ENCODE measurements around the gene YBEY. TPM values are rescaled to one million over a fixed set of nuclear protein-coding genes. Genes with fewer than 3 reads are reported as not detected.

Gene YBEY
- total RNA-seq, 1 donor from 2014 or later = 20.0 TPM

DNA sequence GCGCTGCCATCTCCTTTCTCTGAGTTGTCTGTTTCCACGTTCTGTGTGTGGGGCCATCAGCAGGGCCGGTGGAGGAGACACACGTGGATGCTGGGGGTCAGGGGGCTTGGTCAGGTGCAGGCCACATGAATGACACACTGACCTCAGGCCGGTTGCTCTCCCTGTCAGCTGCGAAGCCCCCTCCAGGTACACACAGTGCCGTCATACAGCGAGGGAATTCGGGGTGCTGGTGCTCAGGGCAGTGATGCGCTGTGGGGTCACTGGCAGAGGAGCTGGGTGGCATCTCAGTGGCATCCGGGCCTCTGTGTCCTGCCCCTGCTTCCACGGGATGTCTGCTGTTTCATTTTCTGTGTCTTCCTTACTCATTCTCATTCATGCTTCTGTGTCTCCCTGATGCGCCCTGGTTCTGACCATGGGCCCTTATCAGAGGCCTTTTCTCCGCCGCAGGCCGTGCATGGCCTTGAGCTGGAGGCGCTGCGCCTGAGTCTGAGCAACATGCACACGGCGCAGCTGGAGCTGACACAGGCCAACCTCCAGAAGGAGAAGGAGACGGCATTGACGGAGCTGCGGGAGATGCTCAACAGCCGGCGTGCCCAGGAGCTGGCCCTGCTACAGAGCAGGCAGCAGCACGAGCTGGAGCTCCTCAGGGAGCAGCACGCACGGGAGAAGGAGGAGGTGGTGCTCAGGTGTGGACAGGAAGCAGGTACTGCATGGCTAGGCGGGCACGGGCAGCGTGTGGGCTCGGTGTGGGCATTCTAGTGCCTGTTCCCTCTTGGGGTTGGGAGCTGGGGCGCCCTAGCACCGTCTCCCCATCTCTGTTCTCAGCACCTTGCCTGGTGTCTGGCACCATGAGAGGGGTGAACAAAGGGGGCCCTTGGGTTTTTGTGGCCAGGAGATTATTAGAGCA lies 60.4 kb downstream of the YBEY start:
- H3K4me1 Mint-ChIP-seq (ENCODE audit: unreplicated experiment) = no peaks in the 10 kb centered on the region
- no peak overlapping the region for H3K4me3 Mint-ChIP-seq
- DNase-seq (ENCODE audit: extremely low spot score, unreplicated experiment) = no peak
- no peak overlapping the region for H3K27ac Mint-ChIP-seq
- TF ChIP-seq, protein P1, sequence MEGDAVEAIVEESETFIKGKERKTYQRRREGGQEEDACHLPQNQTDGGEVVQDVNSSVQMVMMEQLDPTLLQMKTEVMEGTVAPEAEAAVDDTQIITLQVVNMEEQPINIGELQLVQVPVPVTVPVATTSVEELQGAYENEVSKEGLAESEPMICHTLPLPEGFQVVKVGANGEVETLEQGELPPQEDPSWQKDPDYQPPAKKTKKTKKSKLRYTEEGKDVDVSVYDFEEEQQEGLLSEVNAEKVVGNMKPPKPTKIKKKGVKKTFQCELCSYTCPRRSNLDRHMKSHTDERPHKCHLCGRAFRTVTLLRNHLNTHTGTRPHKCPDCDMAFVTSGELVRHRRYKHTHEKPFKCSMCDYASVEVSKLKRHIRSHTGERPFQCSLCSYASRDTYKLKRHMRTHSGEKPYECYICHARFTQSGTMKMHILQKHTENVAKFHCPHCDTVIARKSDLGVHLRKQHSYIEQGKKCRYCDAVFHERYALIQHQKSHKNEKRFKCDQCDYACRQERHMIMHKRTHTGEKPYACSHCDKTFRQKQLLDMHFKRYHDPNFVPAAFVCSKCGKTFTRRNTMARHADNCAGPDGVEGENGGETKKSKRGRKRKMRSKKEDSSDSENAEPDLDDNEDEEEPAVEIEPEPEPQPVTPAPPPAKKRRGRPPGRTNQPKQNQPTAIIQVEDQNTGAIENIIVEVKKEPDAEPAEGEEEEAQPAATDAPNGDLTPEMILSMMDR (conservative IDR thresholded peaks at IDR 0.05) = no peak
- no peaks in the 10 kb centered on the region for H3K27me3 Mint-ChIP-seq
- H3K9me3 Mint-ChIP-seq = no peaks in the 10 kb centered on the region
- peaks cover 12% of the 10 kb centered on the region for H3K36me3 Mint-ChIP-seq

DNA sequence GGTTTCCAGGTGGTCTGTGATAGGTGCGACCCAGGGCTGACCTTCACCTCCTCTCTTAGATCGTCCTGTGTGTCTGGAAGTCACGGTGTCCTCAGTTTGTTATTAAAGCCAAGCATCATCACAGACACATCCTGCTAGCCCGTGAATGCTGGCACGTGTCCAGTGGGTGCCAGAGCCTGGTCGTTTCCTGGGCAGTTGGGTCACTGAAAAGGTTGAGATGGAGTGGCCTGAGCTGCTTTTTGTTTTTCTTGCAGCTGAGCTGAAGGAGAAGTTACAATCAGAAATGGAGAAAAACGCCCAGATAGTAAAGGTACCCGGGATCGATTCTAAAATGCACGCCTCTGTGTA lies 61.0 kb downstream of the YBEY start:
- TF ChIP-seq, protein P1 (conservative IDR thresholded peaks at IDR 0.05) = no peak
- no peak overlapping the region for H3K27ac Mint-ChIP-seq
- no peak overlapping the region for H3K4me3 Mint-ChIP-seq
- DNase-seq (ENCODE audit: extremely low spot score, unreplicated experiment) = no peak
- peaks cover 12% of the 10 kb centered on the region for H3K36me3 Mint-ChIP-seq
- no peaks in the 10 kb centered on the region for H3K27me3 Mint-ChIP-seq
- no peaks in the 10 kb centered on the region for H3K4me1 Mint-ChIP-seq (ENCODE audit: unreplicated experiment)
- H3K9me3 Mint-ChIP-seq = no peaks in the 10 kb centered on the region

Other genes starting within 250 kb of the YBEY start
- gene COL6A2, start 188.2 kb upstream of the YBEY start, total RNA-seq (ENCODE audit: low replicate concordance) = 23.8 and 114 TPM in 2 replicates
- 26.9 and 45.0 TPM in 2 replicates for gene FTCD, start 130.8 kb upstream of the YBEY start, total RNA-seq (ENCODE audit: low replicate concordance)
- gene SPATC1L, start 101.9 kb upstream of the YBEY start, total RNA-seq (ENCODE audit: low replicate concordance) = 18.5 and 24.7 TPM in 2 replicates
- gene LSS, start 57.6 kb upstream of the YBEY start, total RNA-seq (ENCODE audit: low replicate concordance) = 60.7 and 70.2 TPM in 2 replicates
- gene MCM3AP, start 731 bp upstream of the YBEY start, total RNA-seq (ENCODE audit: low replicate concordance) = 89.9 and 120 TPM in 2 replicates
- 14.0 and 36.6 TPM in 2 replicates for gene C21orf58, start 37.5 kb downstream of the YBEY start, total RNA-seq (ENCODE audit: low replicate concordance)
- gene PCNT, start 37.8 kb downstream of the YBEY start, total RNA-seq (ENCODE audit: low replicate concordance) = 30.8 and 50.3 TPM in 2 replicates
- gene DIP2A, start 172.5 kb downstream of the YBEY start, total RNA-seq (ENCODE audit: low replicate concordance) = 37.9 and 49.4 TPM in 2 replicates

Measured in type B pancreatic cell (in vitro differentiated cells).